Stimulated activated CD4-positive, alpha-beta T cell treated with anti-CD3 and anti-CD28 coated beads, Interleukin-4, amount 100 ng/mL, for 4 hours (primary cell): Measurements from ENCODE around the gene HNF1A.
A peak's percentile ranks its signal among the peaks of the same experiment; 100 is the strongest.
"Not testable (repeated sequence)": the region's sequence is repeated elsewhere in the genome, so short reads cannot be mapped to it uniquely, and the experiment has no call there.

Experiments used
- DNase-seq, 2 experiments: peaks; one replicate each; pipeline ENCODE4 v3.0.0-alpha.2; 2020

HNF1A gene

GRCh38 chr12:120978296-120979219 is at the start of gene HNF1A:
TSS of gene HNF1A (plus strand) at chr12:120978543. CDS start at chr12:120978769, 226 bp downstream.
- no peak for DNase-seq

- no peak for DNase-seq
These were observed 49.3 kb upstream of the HNF1A start for GRCh38 chr12:120928864-120929652.

GRCh38 chr12:120930032-120930431 is 48.3 kb upstream of the HNF1A start:
- DNase-seq = no peak

DNA sequence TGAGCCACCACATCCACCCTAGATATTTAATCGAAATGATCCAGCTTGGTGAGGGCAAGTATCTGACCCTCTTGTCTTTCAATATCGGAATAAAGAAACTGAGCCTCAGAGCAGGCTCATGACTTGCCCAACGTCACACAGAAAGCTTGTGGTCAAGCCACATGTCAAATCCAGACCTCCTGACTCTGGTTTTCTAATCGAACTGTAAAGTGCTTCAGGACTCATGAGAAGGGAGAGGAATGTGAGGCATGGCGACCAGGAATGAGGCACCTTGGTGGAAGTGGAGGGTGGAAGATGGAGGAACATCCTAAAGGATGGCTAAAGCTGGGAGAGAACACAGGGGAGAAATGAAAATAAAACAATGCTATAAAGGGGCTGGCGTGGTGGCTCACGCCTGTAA is 46.3 kb upstream of the HNF1A start:
- no peak for DNase-seq

DNA sequence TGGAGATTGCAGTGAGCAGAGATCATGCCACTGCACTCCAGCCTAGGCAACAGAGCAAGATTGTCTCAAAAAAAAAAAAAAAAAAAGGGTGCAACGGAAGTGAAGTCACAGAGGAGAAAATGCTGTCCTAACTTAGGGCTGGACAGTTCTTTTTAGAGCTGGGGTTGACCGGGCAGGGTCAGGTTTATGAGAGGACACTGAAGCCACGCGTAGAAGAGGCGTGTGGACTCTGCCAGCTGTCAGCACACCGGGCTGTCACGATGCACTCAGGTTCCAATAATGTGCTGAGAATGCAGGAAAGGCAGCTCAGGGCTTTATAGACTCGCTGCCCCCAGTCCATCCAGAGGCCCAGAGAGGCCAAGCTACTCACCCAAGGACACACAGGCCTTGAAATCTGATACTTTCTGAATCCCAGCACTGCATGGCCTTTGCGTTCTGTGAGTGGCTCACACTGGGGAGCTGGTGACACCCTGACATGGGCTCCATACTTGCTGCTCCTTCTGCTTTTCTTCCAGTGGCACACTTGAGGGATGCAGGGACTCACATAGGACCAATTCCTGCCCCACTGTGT is 45.3 kb upstream of the HNF1A start:
- no peak for DNase-seq

- DNase-seq = no peak
These were observed 44.6 kb upstream of the HNF1A start for GRCh38 chr12:120933786-120934185.

DNA sequence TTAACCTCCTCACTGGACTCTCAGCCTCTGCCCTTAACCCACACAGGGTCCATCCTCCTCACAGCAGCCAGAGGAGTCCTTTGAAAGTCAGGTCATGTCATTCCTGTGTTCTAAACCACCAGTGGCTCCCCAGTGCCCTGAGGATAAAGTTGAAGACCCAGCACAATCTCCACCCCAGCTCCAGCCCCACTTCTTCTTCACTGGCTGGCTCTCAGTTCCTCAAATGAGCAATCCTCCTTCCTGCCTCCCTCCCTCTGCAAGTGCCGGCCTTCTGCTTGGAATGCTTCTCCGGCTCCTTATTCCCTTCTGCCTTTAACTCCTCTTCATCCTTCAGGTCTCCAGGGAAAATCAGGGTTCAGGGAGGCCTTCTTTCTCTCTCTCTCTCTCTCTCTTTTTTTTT is 42.1 kb upstream of the HNF1A start:
- DNase-seq = no peak

- DNase-seq = no peak
These were observed 39.8 kb upstream of the HNF1A start for GRCh38 chr12:120938496-120938895.

DNA sequence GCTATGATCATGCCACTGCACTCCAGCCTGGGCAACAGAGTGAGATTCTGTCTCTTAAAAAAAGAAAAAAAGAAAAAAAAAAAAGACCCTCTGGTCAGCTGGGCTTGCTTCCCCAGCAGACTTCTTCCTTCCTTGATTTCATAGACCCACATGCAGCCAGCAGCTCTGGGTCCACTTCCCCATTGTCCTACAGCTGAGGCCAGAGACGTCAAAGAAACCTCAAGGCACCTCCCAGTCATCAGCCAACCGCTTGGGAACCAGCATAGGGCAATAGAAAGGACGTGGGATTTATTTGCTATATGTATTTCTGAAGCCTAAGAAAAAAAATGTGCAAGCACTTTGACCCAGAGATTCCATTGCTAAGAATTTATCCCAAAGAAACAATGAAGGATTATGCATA is 38.8 kb upstream of the HNF1A start:
- no peak for DNase-seq

DNA sequence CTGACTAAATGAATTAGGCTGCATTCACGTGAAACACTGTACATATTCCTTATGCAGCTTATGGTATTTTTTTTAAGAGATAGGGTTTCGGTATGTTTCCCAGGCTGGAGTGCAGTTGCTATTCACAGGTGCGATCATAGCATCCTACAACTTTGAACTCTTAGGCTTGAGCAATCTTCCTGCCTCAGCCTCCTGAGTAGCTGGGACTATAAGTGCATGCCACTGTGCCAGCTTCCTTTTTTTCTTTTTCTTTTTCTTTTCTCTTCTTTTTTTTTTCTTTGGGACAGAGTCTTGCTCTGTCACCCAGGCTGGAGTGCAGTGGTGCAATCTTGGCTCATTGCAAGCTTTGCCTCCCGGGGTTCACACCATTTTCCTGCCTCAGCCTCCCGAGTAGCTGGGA is 38.3 kb upstream of the HNF1A start:
- no peak for DNase-seq

DNA sequence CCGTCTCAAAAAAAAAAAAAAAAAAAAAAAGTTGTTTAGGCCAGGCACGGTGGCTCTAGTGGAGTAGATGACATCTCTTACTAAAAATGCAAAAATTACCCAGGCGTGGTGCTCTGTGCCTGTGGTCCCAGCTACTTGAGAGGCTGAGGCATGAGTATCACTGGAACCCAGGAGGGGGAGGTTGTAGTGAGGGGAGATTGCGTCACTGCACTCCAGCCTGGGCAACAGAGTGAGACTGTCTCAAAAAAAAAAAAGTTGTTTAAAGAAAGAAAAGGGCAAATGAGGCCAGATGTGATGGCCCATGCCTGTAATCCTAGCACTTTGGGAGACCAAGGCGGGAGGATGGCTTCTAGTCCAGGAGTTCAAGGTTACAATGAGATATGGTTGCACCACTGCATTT is 37.5 kb upstream of the HNF1A start:
- DNase-seq = no peak

DNA sequence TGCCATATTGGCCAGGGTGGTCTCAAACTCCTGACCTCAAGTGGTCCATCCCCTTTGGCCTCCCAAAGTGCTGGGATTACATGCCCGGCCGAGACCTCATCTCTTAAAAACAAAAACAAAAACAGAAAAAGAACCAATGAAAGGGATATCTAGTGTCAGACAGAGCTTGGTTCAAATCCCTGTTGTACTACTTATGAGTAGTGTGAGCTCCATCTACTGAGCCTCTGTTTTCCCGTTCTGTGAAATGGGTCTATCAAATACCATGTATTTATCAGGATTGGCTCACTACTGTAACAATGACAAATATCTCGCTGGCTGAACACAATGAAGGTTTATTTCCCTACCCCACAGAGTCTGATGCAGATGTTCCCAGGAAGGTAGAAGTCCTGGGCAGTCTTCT is 36.9 kb upstream of the HNF1A start:
- DNase-seq = no peak

GRCh38 chr12:120941846-120942405 is 36.4 kb upstream of the HNF1A start:
- DNase-seq = no peak

DNA sequence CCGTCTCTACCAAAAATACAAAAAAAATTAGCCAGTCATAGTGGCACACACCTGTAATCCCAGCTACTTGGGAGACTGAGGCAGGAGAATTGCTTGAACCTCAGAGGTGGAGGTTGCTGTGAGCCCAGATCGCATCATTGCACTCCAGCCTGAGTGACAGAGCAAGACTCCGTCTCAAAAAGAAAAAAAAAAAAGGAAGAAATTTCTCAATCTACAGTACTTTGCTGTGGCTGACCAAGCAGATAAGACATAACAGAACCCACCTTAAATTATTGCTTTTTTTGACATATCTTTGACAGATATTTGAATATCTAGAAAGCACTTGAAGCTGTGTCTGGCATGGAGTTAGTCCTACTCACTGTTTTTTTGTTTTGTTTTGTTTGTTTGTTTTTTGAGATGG is 34.9 kb upstream of the HNF1A start:
- DNase-seq = no peak

GRCh38 chr12:120944645-120945217 is 33.6 kb upstream of the HNF1A start:
- DNase-seq = peak; percentile 35 to 66

- DNase-seq = not testable (repeated sequence)
These were observed 32.8 kb upstream of the HNF1A start for GRCh38 chr12:120945516-120945915.

DNA sequence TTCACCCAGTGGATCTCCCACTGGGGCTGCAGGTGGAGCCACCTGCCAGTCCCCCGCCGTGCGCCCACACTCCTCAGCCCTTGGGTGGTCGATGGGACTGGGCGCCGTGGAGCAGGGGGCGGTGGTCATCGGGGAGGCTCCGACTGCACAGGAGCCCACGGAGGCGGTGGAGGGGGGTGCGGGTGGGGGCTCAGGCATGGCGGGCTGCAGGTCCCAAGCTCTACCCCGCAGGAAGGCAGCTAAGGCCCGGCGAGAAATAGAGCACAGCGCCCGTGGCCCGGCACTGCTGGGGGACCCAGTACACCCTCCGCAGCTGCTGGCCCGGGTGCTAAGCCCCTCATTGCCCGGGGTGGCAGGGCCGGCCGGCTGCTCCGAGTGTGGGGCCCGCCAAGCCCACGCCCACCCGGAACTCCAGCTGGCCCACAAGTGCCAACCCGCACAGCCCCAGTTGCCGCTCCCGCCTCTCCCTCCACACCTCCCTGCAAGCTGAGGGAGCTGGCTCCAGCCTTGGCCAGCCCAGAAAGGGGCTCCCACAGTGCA is 28.0 kb upstream of the HNF1A start:
- DNase-seq = not testable (repeated sequence)

- no peak for DNase-seq
These were observed 27.5 kb upstream of the HNF1A start for GRCh38 chr12:120950807-120951206.

DNA sequence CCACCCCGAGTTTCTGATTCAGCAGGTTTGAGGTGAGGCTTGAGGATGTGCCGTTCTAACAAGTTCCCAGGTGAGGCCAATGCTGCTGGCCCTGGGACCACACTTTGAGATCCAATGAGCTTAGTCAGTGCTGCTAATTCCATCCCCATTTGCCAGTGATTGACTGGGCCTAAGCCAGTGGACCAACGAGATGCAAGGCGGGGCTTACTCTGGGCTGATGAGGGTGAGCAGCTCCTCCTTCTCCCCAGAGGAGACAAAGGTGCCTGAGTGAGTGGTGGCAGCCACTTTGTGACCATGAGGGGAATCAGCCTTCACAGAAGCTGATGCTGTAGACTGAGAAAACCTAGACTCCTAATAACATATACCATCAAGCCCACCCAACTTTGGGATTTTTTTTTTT is 23.1 kb upstream of the HNF1A start:
- DNase-seq = no peak

- DNase-seq = no peak
These were observed 21.6 kb upstream of the HNF1A start for GRCh38 chr12:120956579-120957300.

DNA sequence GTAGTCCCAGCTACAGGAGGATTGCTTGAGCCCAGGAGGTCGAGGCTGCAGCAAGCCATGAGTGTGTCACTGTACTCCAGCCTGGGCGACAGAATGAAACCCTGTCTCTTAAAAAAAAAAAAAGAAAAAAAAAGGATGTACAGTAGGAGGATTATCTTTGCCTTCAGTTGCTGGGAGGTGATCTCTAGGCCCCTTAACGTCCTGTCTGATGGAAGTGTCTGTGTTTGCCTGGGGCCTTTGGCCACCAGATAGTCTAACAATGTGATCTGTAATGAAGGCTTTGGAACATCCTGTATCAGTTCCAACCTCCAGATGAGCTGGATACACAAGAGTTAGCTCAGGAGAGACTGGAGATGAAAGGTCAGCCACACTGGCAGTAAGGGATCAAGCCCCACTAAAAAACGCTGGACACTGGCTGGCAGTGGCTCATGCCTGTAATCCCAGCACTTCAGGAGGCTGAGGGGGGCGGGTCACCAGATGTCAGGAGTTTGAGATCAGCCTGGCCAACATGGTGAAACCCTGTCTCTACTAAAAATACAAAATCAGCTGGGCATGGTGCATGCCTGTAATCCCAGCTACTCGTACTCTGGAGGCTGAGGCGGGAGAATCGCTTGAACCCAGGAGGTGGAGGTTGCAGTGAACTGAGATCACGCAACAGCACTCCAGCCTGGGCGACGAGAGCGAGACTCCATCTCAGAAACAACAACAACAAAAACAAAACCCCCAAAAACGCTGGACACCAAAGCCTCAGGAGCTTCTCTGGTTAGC is 19.0 kb upstream of the HNF1A start:
- no peak for DNase-seq
